Neuronal stem cell (in vitro differentiated cells): ENCODE measurements around the gene DCD.

Experiments used
- DNase-seq: peaks from one replicate; pipeline ENCODE4 v3.0.0-alpha.2; 2013; ENCODE audit warnings: low spot score
- H2AFZ ChIP-seq: one replicate; pipeline ENCODE4 v1.6.1; 2013; ENCODE audit warnings: mild to moderate bottlenecking, low read length, inconsistent platforms
- H2AK5ac ChIP-seq: 2 replicates; pipeline ENCODE4 v1.6.1; 2013; ENCODE audit warnings: low read depth, mild to moderate bottlenecking, inconsistent platforms, low read length, moderate library complexity, mixed read lengths
- H2BK120ac ChIP-seq: 2 replicates; pipeline ENCODE4 v1.6.1; 2013; ENCODE audit warnings: low read depth, mild to moderate bottlenecking, inconsistent platforms, low read length, moderate library complexity, mixed read lengths
- H2BK12ac ChIP-seq: one replicate; pipeline ENCODE4 v1.6.1; 2013; ENCODE audit warnings: low read length, inconsistent platforms
- H2BK15ac ChIP-seq: 2 replicates; pipeline ENCODE4 v1.6.1; 2013; ENCODE audit warnings: mild to moderate bottlenecking, low read length, inconsistent platforms, mixed read lengths
- H2BK5ac ChIP-seq: one replicate; pipeline ENCODE4 v1.6.1; 2013; ENCODE audit warnings: inconsistent platforms, mild to moderate bottlenecking, low read length, moderate library complexity
- H3K14ac ChIP-seq: one replicate; pipeline ENCODE4 v1.6.1; 2013; ENCODE audit warnings: low read length, inconsistent platforms
- H3K18ac ChIP-seq: 2 replicates; pipeline ENCODE4 v1.6.1; 2013; ENCODE audit warnings: low read length, inconsistent platforms
- H3K23ac ChIP-seq: 2 replicates; pipeline ENCODE4 v1.6.1; 2013; ENCODE audit warnings: low read depth, mild to moderate bottlenecking, mixed read lengths, low read length, inconsistent platforms; ENCODE audit not compliant: poor library complexity
- H3K27ac ChIP-seq: replicated peaks from 3 replicates; pipeline ENCODE4 v1.5.1; 2013; ENCODE audit warnings: low read length, inconsistent platforms
- H3K27me3 ChIP-seq, 3 experiments: 2 replicates each; pipeline ENCODE4 v1.6.1; 2013; ENCODE audit warnings: low read length in 3 of 3, mild to moderate bottlenecking in 2 of 3, inconsistent platforms in 1 of 3, low read depth in 1 of 3, mixed read lengths in 1 of 3, moderate library complexity in 1 of 3; ENCODE audit not compliant: control insufficient read depth in 3 of 3, insufficient read depth in 3 of 3
- H3K36me3 ChIP-seq, 2 donors: replicated peaks in 1 of 2; 2 replicates each; pipeline ENCODE4 v1.6.1; 2013; ENCODE audit warnings: low read length in 2 of 2; ENCODE audit not compliant: control insufficient read depth in 2 of 2, insufficient read depth in 2 of 2
- H3K4ac ChIP-seq: 2 replicates; pipeline ENCODE4 v1.6.1; 2013; ENCODE audit warnings: inconsistent platforms, mild to moderate bottlenecking, low read length, moderate library complexity
- H3K4me1 ChIP-seq, 2 donors: 1 replicate in 1 of 2; 2 replicates in 1 of 2; pipeline ENCODE4 v1.6.1; 2013; ENCODE audit warnings: low read length in 2 of 2, low read depth in 1 of 2; ENCODE audit not compliant: control insufficient read depth in 2 of 2, insufficient read depth in 1 of 2
- H3K4me2 ChIP-seq: one replicate; pipeline ENCODE4 v1.6.1; 2013; ENCODE audit warnings: mild to moderate bottlenecking, low read length, inconsistent platforms; ENCODE audit not compliant: insufficient read depth, poor library complexity, severe bottlenecking
- H3K4me3 ChIP-seq, 2 donors: 2 replicates each; pipeline ENCODE4 v1.5.1; 2013; ENCODE audit warnings: low read length in 2 of 2, mild to moderate bottlenecking in 2 of 2, inconsistent platforms in 1 of 2, moderate library complexity in 1 of 2
- H3K79me1 ChIP-seq: one replicate; pipeline ENCODE4 v1.6.1; 2013; ENCODE audit warnings: low read depth, mild to moderate bottlenecking, inconsistent platforms, low read length, moderate library complexity
- H3K9ac ChIP-seq: one replicate; pipeline ENCODE4 v1.6.1; 2013; ENCODE audit warnings: mild to moderate bottlenecking, low read depth, low read length, inconsistent platforms; ENCODE audit not compliant: poor library complexity
- H3K9me3 ChIP-seq, 2 donors: replicated peaks in 1 of 2; 2 replicates each; pipeline versions ENCODE3 to v1.6.1; 2013; ENCODE audit warnings: low read length in 2 of 2, mild to moderate bottlenecking in 2 of 2, inconsistent platforms in 1 of 2, low read depth in 1 of 2, mixed read lengths in 1 of 2, moderate library complexity in 1 of 2; ENCODE audit not compliant: control insufficient read depth in 2 of 2, insufficient read depth in 1 of 2
- H4K8ac ChIP-seq: one replicate; pipeline ENCODE4 v1.6.1; 2013; ENCODE audit warnings: low read depth, mild to moderate bottlenecking, inconsistent platforms, low read length, moderate library complexity
- H4K91ac ChIP-seq: one replicate; pipeline ENCODE4 v1.6.1; 2013; ENCODE audit warnings: low read length, low read depth, mild to moderate bottlenecking, inconsistent platforms; ENCODE audit not compliant: poor library complexity
- WGBS, 2 donors: extraction: QIAGEN DNeasy Blood & Tissue Kit; methylation state at CpG; one replicate each; pipeline ENCODE4 v1.1.7; 2013; ENCODE audit warnings: missing lambda C conversion rate in 2 of 2, mixed read lengths in 1 of 2; ENCODE audit not compliant: insufficient read length in 2 of 2, insufficient replicate concordance in 1 of 2; ENCODE audit errors: extremely low coverage in 2 of 2; 5-methylcytosine and 5-hydroxymethylcytosine counted together

The DCD gene

DNA sequence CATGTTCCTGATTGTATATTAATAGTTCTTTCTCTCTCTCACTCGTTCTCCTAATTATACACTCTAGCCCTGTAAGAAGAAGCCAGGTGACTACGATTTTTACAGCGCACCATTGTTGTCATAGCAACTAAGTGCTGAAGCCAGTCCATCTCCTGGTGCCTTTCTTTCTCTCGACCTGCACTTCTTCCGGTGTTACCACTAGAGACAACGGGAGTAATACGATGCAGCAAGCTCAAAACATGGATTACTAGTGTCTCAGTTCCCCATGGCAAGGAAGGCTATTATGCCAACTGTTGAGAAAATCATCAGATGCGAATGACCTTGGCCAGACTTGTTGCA is 40.8 kb upstream of the DCD start:
- no peaks in the 10 kb centered on the region for H3K79me1 ChIP-seq
- no peak overlapping the region for H2BK12ac ChIP-seq
- H2BK15ac ChIP-seq = no peak overlapping the region
- no peak overlapping the region for H3K23ac ChIP-seq
- peaks cover 0 to 3% of the 10 kb centered on the region in 2 donors for H3K9me3 ChIP-seq
- H3K27ac ChIP-seq = no peak overlapping the region
- H2AK5ac ChIP-seq = no peak overlapping the region
- H2BK5ac ChIP-seq = no peak overlapping the region
- no peak overlapping the region for H3K4ac ChIP-seq
- no peak overlapping the region for H3K4me2 ChIP-seq
- no peak overlapping the region for H4K8ac ChIP-seq
- H3K4me1 ChIP-seq = peaks cover 7 to 8% of the 10 kb centered on the region in 2 donors
- no peak overlapping the region for H2AFZ ChIP-seq
- no peak overlapping the region for H3K4me3 ChIP-seq
- no peak overlapping the region for H2BK120ac ChIP-seq
- no peak overlapping the region for H3K18ac ChIP-seq
- WGBS, 2 donors = no CpG with 5 or more reads among the region's 8 CpGs
- no peaks in the 10 kb centered on the region for H3K27me3 ChIP-seq
- no peak overlapping the region for H3K9ac ChIP-seq
- DNase-seq = no peak
- H4K91ac ChIP-seq = no peak overlapping the region
- no peak overlapping the region for H3K14ac ChIP-seq
- H3K36me3 ChIP-seq = no peaks in the 10 kb centered on the region

DNA sequence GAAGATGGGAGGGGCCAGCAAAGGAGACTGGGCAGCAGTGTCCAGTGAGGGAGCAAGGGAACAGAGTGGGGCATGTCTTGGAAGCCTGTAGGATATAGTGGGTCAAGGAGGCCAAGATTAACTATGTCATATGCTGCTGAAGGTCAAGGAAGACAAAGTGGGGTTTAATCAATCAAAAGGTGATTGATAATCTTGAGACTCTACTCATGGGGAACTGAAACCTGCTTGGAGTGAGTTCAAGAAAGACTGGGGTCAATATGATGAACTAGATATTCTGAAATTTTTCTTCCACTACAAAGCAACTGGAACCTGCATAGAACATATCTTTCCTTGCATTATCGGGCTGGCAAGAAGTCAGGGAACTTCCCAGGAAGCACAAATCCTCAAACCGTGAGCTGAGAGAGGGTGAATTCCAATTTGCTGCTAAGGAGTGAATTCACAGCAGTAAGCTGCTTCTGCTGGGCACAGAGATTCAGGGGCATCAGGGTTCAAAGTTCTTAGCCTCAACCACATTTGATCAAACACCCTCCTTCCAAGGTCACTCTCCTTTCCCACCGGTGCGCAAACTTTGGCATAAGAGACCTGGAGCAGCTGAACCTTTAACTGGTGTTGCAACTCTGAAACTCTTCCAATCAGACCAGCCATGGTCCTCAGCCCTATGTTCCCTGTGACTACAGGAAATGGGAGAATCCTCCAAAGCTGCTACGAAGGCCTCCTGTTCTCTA is 40.3 kb upstream of the DCD start:
- Histone ChIP-seq H3K4me1 (peaks cover 10 to 11% of the 10 kb centered on the region in 2 donors), H4K8ac (no peak overlapping the region), H3K4ac (no peak overlapping the region), H3K4me2 (no peak overlapping the region), H3K9ac (no peak overlapping the region), H3K9me3 (peaks cover 0 to 3% of the 10 kb centered on the region in 2 donors), H2BK5ac (no peak overlapping the region), H3K23ac (no peak overlapping the region), H4K91ac (no peak overlapping the region), H2AK5ac (no peak overlapping the region), H3K4me3 (no peak overlapping the region), H3K36me3 (no peaks in the 10 kb centered on the region), H3K27ac (no peak overlapping the region), H2BK12ac (no peak overlapping the region), H3K14ac (no peak overlapping the region), H2AFZ (no peak overlapping the region), H3K79me1 (no peaks in the 10 kb centered on the region), H3K27me3 (no peaks in the 10 kb centered on the region), H3K18ac (no peak overlapping the region), H2BK15ac (no peak overlapping the region), H2BK120ac (no peak overlapping the region)
- DNase-seq = no peak
- WGBS, 2 donors = no CpG with 5 or more reads among the region's 5 CpGs

DNA sequence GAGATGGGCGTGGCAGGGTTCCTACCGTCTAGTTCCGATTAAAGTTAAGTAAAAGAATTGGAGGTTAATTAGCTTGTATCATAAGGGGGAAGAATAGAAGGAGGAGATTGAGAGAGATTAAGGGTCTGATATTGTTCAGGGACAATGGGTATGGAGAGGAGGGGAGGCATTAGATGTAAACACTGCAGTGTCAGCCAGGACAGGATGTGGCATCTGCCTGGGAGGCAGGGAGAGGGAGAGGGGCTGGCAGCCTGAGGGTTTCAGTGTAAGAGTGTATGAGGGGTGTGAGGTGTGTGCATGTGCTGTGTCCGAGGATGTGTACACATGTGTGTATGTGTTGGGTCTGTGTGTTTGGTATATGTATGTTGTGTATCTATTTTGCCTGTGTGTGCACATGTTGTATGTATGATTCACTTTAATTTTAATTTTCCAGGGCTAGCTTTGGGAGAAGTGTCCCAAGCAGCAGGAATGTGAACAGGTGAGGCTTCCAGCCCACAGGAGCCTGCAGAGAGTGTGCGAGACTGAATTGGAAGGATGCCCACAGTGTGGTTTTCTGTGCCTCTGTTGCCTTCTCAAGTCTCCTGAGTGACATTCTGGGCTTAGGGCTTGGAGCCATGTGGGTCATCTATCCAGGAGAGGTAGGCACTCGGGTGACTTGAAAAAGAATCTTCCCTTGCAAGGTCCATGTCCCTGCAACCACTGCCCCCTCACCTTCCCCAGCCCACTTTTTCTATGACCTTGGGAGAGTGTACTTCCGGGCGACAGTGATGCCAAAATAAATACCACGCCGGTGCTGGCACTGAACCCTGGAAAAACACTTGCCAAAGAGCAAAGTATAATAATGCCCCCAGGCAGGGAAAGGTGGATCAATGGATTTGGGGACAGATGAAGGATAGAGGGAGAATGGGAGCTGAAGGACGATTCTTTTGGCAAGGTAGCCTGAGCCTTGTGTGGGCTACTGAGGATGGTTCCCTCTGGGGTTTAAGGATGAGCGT is 36.8 kb upstream of the DCD start:
- H2AK5ac ChIP-seq = no peak overlapping the region
- no peaks in the 10 kb centered on the region for H3K79me1 ChIP-seq
- no peak overlapping the region for H3K23ac ChIP-seq
- no peak overlapping the region for H2BK5ac ChIP-seq
- H2BK12ac ChIP-seq = no peak overlapping the region
- no peak for DNase-seq
- H3K36me3 ChIP-seq = no peaks in the 10 kb centered on the region
- peaks cover 0 to 3% of the 10 kb centered on the region in 2 donors for H3K9me3 ChIP-seq
- no peak overlapping the region for H3K18ac ChIP-seq
- H3K4me3 ChIP-seq = no peak overlapping the region
- no peak overlapping the region for H4K8ac ChIP-seq
- H2AFZ ChIP-seq = no peak overlapping the region
- H3K4me1 ChIP-seq = peaks cover 18 to 19% of the 10 kb centered on the region in 2 donors
- H3K4ac ChIP-seq = no peak overlapping the region
- H2BK120ac ChIP-seq = no peak overlapping the region
- no peak overlapping the region for H3K27ac ChIP-seq
- H3K27me3 ChIP-seq = no peaks in the 10 kb centered on the region
- no peak overlapping the region for H4K91ac ChIP-seq
- no peak overlapping the region for H3K4me2 ChIP-seq
- no peak overlapping the region for H3K14ac ChIP-seq
- no peak overlapping the region for H3K9ac ChIP-seq
- no CpG with 5 or more reads among the region's 12 CpGs for WGBS, 2 donors
- no peak overlapping the region for H2BK15ac ChIP-seq

DNA sequence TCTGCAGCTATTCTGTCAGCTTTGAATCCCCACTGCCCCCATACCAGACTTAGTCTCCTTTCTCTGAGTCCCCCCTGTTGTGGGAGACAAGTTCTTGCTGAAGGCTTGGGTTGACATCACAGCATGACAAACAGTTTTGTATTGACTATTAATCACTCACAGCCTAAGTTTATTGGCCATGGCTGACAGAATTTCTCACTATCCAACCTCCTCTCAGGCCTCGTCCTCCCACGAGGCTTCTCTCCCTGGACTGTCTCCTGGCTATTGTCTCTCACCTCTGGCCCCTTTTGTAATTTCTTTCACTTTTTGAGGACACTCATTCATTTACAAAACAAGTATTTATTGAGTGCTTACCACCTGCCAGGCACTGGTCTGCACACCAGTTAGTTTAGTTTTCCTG is 35.2 kb upstream of the DCD start:
- no peaks in the 10 kb centered on the region for H3K36me3 ChIP-seq
- no peak overlapping the region for H2BK12ac ChIP-seq
- no peak overlapping the region for H3K9ac ChIP-seq
- H3K27me3 ChIP-seq = no peaks in the 10 kb centered on the region
- no peak overlapping the region for H3K27ac ChIP-seq
- H4K8ac ChIP-seq = no peak overlapping the region
- no peak overlapping the region for H3K14ac ChIP-seq
- no peak overlapping the region for H2BK120ac ChIP-seq
- no peak overlapping the region for H3K4me2 ChIP-seq
- H2AK5ac ChIP-seq = no peak overlapping the region
- no peak overlapping the region for H3K23ac ChIP-seq
- no CpG with 5 or more reads among the region's 2 CpGs for WGBS, 2 donors
- H3K4me3 ChIP-seq = no peak overlapping the region
- H3K18ac ChIP-seq = no peak overlapping the region
- H3K4ac ChIP-seq = no peak overlapping the region
- H3K4me1 ChIP-seq = peaks cover 18 to 19% of the 10 kb centered on the region in 2 donors
- H3K9me3 ChIP-seq = peaks cover 0 to 3% of the 10 kb centered on the region in 2 donors
- H2BK15ac ChIP-seq = no peak overlapping the region
- H2AFZ ChIP-seq = no peak overlapping the region
- H3K79me1 ChIP-seq = no peaks in the 10 kb centered on the region
- H2BK5ac ChIP-seq = no peak overlapping the region
- H4K91ac ChIP-seq = no peak overlapping the region
- no peak for DNase-seq
